ENCODE measurements around the gene ZBTB20. TPM values are rescaled to one million over a fixed set of nuclear protein-coding genes. Genes with fewer than 3 reads are reported as not detected.

The ZBTB20 gene
- total RNA-seq, 1 donor from 2014 or later, result 66.4 TPM

DNA sequence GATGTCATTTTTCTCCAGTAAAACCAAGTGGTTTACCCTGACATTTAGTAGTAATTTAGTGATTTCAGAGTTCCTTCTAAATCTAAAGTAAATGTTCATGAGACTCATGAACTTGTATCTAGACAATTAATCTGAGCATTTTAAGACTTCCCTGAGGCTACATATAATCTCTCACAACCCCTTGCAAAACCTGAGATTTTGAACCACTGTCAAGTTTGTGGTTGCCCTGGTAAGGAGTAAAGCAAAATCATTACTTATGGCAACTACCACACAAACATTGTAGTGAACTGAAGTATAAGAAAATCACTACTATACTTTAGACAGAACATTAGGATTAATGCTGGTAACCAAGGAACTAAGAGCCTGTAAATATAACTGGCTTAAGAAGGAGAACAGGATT is 483.1 kb downstream of the ZBTB20 start:
- no peak for ATAC-seq
- TF ChIP-seq, protein P1, sequence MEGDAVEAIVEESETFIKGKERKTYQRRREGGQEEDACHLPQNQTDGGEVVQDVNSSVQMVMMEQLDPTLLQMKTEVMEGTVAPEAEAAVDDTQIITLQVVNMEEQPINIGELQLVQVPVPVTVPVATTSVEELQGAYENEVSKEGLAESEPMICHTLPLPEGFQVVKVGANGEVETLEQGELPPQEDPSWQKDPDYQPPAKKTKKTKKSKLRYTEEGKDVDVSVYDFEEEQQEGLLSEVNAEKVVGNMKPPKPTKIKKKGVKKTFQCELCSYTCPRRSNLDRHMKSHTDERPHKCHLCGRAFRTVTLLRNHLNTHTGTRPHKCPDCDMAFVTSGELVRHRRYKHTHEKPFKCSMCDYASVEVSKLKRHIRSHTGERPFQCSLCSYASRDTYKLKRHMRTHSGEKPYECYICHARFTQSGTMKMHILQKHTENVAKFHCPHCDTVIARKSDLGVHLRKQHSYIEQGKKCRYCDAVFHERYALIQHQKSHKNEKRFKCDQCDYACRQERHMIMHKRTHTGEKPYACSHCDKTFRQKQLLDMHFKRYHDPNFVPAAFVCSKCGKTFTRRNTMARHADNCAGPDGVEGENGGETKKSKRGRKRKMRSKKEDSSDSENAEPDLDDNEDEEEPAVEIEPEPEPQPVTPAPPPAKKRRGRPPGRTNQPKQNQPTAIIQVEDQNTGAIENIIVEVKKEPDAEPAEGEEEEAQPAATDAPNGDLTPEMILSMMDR (IDR thresholded peaks at IDR 0.05), result no peak
- intact Hi-C loops (cut with DNase I), result no loop called here

DNA sequence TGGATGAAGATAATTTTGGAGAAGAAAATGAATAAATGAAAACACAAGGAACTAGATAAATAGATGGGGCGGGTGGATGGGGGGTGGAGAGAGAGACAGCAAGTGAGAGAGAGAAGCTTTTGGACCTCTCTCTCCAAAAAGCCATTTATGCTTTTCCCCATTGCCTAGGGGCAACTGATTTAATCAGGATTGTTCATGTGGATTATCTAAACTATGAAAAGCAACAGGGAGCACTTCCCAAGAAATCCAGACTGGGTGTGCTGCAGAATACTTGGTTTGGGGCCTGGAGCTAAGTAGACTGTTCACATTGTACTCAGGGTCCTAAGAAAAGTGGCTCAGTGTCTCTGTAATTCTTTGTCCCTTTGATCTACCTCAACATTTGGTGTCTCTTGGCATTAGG is 486.3 kb downstream of the ZBTB20 start:
- no peak overlapping the region for H3K27ac ChIP-seq
- H3K9me3 ChIP-seq, result no peaks in the 10 kb centered on the region
- peaks cover 23% of the 10 kb centered on the region for H3K4me1 ChIP-seq
- H3K4me3 ChIP-seq, result no peak overlapping the region
- DNase-seq, result no peak
- intact Hi-C loops (cut with DNase I), result no loop called here
- ATAC-seq, result no peak
- TF ChIP-seq, protein P1 (IDR thresholded peaks at IDR 0.05), result no peak
- no peaks in the 10 kb centered on the region for H3K27me3 ChIP-seq (ENCODE audit: low read depth)
- no peaks in the 10 kb centered on the region for H3K36me3 ChIP-seq

More for the DNA sequence above, 483.1 kb downstream of the ZBTB20 start:
- Histone ChIP-seq H3K36me3 (no peaks in the 10 kb centered on the region), H3K4me3 (no peak overlapping the region), H3K9me3 (no peaks in the 10 kb centered on the region), H3K27me3 (ENCODE audit: low read depth) (no peaks in the 10 kb centered on the region), H3K27ac (no peak overlapping the region), H3K4me1 (peaks cover 19% of the 10 kb centered on the region)
- no peak for DNase-seq

DNA sequence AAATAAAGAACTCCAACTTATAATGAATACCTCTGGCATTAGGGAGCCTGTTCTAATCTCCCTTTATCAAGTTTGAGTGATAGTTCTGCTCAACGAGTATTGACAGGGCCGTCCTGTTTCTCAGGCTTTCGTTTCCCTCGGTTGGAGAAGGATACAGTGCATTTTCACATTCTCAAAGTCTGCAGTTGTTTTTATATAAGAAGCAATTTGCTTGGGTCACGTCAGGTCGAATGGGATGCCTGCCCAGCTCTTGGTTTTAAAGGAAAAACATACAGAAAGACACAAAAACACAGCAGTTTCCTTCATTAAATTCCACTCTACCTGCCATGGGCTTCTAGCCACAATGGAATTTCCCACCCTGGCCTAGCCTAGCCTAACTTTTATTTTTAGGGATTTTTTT is 487.0 kb downstream of the ZBTB20 start:
- H3K27me3 ChIP-seq (ENCODE audit: low read depth), result no peaks in the 10 kb centered on the region
- H3K4me1 ChIP-seq, result peaks cover 23% of the 10 kb centered on the region
- TF ChIP-seq, protein P1 (IDR thresholded peaks at IDR 0.05), result no peak
- intact Hi-C loops (cut with DNase I), result no loop called here
- H3K9me3 ChIP-seq, result no peaks in the 10 kb centered on the region
- H3K4me3 ChIP-seq, result no peak overlapping the region
- DNase-seq, result no peak
- H3K36me3 ChIP-seq, result no peaks in the 10 kb centered on the region
- peak overlapping the region; percentile 67 for H3K27ac ChIP-seq
- peak in 1 of 2 donors; percentile 59 for ATAC-seq

DNA sequence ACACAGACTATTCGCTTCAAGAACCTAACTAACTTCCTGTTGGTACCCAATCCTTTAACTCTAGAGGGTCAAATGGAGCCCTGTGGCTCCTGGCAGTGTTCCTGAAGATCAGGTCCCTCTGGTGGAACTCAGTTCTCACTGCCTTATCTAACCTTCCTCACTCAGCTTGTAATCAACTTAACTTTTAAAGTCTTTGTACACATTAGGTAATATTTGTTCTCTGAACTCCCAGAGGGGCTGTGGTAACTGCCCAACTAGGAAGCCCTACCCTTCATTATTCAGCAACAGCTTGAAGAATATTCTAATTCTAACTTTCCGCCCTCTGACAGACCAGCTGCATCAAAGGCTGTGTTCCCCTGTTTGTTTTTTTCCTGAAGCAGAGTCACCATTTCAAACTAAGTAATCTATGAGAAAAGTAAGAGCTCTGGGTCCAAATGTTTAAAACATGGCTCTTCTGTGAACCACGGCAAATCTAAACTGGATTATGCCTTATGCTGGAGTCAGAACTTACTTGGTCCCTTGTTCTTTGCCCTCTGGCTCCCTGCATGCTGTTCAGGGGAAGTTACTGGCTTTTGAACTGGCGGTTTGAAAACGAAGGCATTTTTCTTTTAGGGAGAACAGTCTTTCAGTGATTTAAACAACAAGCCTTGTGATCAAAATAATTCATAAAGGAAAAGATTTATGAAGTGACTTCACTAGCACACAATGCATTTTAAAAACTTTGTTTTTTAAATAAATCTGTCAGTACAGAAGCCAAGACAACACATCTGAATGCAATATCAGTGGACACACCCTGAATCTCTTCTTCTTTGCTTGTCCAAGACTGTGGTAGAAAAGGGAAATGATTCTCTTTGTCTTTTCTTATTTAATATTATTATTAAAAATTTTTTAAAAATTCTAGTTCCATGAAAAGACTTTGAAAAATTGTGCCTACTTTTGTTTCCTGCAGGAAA is 487.7 kb downstream of the ZBTB20 start:
- Histone ChIP-seq H3K9me3 (no peaks in the 10 kb centered on the region), H3K4me1 (peaks cover 23% of the 10 kb centered on the region), H3K4me3 (no peak overlapping the region), H3K36me3 (no peaks in the 10 kb centered on the region), H3K27me3 (ENCODE audit: low read depth) (no peaks in the 10 kb centered on the region), H3K27ac (peak overlapping the region; percentile 67)
- TF ChIP-seq, protein P1 (IDR thresholded peaks at IDR 0.05), result no peak
- DNase-seq (peak; percentile 41), ATAC-seq (peak; percentile 79 to 95)
- intact Hi-C loops (cut with DNase I), result no loop called here

DNA sequence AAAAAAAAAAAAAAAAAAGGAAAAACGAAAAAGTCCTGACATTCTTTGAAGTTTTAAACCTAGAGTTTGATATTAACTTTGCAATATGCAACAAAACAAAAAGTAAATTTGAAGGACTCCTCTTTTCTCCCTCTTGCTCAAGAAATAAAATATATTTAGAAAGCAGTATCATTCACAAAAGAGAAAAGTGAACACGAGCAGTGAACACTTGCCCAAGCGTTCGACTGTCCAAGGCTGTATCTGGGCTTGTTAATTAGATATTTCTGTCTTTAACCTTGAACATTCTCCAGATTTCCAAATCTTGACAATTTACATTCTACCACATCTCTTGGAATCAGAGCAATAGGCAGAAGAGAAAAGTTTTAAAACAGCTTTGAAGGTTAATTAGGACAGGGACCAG is 495.5 kb downstream of the ZBTB20 start:
- DNase-seq, result no peak
- no peak for ATAC-seq
- no peaks in the 10 kb centered on the region for H3K27me3 ChIP-seq (ENCODE audit: low read depth)
- TF ChIP-seq, protein P1 (IDR thresholded peaks at IDR 0.05), result no peak
- no peaks in the 10 kb centered on the region for H3K9me3 ChIP-seq
- peaks cover 6% of the 10 kb centered on the region for H3K4me1 ChIP-seq
- intact Hi-C loops (cut with DNase I), result no loop called here
- no peak overlapping the region for H3K4me3 ChIP-seq
- H3K36me3 ChIP-seq, result no peaks in the 10 kb centered on the region
- H3K27ac ChIP-seq, result no peak overlapping the region
